Retinal pigment epithelial cell (primary cell): ENCODE data around the gene KRTAP10-6.
"Not testable (repeated sequence)": the region's sequence is repeated elsewhere in the genome, so short reads cannot be mapped to it uniquely, and the experiment has no call there.

ENCODE experiments used
- DNase-seq: peaks from one replicate; pipeline ENCODE4 v3.0.0-alpha.2; 2010; ENCODE audit warnings: low read depth
- H3K4me3 ChIP-seq: 2 replicates; pipeline ENCODE4 v1.5.1; 2011; ENCODE audit warnings: mild to moderate bottlenecking, low read length, control low read depth, moderate library complexity
- CTCF ChIP-seq: conservative IDR thresholded peaks from 2 replicates; pipeline ENCODE4 v1.5.1; 2011; ENCODE audit warnings: low read depth, low read length, control low read depth, inconsistent platforms

KRTAP10-6 gene

GRCh38 chr21:44592446-44593311, at the start of gene KRTAP10-6:
Gene KRTAP10-6 (minus strand): TSS chr21:44592505. CDS start chr21:44592484, 21 bp downstream.
- no peak within 1 kb of the TSS for H3K4me3 ChIP-seq
- no peak for TF ChIP-seq CTCF
- DNase-seq = no peak

DNA sequence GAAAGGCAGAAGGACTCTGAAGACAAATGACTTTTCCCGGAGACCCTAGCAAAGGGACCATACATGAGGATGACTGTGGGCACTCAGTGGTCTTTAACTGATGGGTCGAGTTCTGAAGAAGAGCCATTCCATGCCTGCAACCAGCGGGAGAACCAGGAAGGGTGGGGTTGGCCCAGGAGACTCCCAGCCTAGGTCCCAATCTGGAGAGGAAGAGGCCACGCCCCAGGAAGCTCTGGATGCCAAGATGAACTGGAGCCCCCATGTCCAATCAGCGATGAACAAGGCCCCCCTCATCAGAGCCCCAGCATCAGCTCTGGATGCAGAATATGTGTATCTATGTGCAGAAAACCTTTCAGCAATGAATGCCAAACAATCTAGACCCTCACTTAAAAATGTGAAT, 48.5 kb upstream of the KRTAP10-6 start:
- TF ChIP-seq CTCF = no peak
- DNase-seq = no peak
- no peak overlapping the region for H3K4me3 ChIP-seq

GRCh38 chr21:44639331-44639655, 47.0 kb upstream of the KRTAP10-6 start:
- no peak for TF ChIP-seq CTCF
- DNase-seq = no peak
- H3K4me3 ChIP-seq = no peak overlapping the region

- not testable (repeated sequence) for H3K4me3 ChIP-seq, DNase-seq
These were observed 46.4 kb upstream of the KRTAP10-6 start for GRCh38 chr21:44638506-44639330.

DNA sequence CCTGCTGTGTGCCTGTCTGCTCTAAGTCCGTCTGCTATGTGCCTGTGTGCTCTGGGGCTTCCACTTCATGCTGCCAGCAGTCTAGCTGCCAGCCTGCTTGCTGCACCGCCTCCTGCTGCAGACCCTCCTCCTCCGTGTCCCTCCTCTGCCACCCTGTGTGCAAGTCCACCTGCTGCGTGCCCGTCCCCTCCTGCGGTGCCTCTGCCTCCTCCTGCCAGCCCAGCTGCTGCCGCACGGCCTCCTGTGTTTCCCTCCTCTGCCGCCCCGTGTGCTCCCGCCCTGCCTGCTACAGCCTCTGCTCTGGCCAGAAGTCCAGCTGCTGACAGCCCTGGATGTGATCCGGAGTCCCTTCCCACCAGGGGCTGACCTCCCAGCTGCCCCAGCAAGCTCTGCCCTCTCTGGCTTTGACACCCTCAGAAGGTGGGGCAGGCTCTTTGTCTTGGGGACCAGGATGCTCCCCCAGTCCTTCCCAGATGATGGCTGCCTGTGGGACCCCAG, 45.6 kb upstream of the KRTAP10-6 start:
- not testable (repeated sequence) for DNase-seq, H3K4me3 ChIP-seq

DNA sequence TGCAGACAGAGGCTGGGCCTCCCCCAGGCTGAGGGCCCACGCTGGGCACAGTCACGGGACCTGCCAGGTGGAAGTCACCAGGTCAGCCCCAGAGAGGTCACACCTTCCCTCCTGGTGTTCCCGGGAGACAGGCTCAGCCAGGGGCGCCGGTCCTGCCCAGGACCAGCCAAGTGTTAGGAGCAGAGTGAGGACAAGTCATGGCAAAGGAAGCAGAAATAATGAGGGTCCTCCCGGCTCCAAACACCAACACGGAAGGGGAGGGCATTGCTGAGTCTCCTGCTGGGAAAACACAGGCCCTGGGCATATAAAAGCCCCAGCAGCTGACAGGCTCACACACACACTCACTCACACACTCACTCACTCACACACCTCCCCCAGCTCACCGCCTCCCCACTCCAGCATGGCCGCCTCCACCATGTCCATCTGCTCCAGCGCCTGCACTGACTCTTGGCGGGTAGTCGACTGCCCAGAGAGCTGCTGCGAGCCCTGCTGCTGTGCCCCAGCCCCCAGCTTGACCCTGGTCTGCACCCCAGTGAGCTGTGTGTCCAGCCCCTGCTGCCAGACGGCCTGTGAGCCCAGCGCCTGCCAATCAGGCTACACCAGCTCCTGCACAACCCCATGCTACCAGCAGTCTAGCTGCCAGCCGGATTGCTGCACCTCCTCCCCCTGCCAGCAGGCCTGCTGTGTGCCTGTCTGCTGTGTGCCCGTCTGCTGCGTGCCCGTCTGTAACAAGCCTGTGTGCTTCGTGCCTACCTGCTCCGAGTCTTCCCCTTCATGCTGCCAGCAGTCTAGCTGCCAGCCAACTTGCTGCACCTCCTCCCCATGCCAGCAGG, 44.9 kb upstream of the KRTAP10-6 start, which contains the start of gene KRTAP10-10:
Gene KRTAP10-10 (plus strand): TSS at position 339 of the 833 bp plus-strand sequence. CDS start 62 bp downstream, at position 401.
- DNase-seq = no peak
- H3K4me3 ChIP-seq = no peak within 1 kb of the TSS
- no peak for TF ChIP-seq CTCF

GRCh38 chr21:44636209-44637017, 44.1 kb upstream of the KRTAP10-6 start:
- no peak for TF ChIP-seq CTCF
- DNase-seq = no peak
- no peak overlapping the region for H3K4me3 ChIP-seq
